IPS-NIHi7 (cell line): ENCODE results near the gene ZNF98.

Experiments used
- DNase-seq: peaks from one replicate; pipeline ENCODE4 v3.0.0; 2012; ENCODE audit warnings: mixed read lengths; ENCODE audit errors: extremely low spot score

ZNF98 gene

GRCh38 chr19:22422211-22422610 is at the start of gene ZNF98:
Gene ZNF98, minus strand, starts transcription at chr19:22422346. Its CDS starts 122 bp downstream, at chr19:22422224.
- DNase-seq = no peak

- DNase-seq = no peak
Observed at GRCh38 chr19:22446605-22447004, 24.5 kb upstream of the ZNF98 start.

GRCh38 chr19:22438011-22438410 is 15.9 kb upstream of the ZNF98 start:
- DNase-seq = no peak

GRCh38 chr19:22427960-22428913 is 6.1 kb upstream of the ZNF98 start:
- DNase-seq = no peak

- no peak for DNase-seq
Observed at GRCh38 chr19:22427547-22427946, 5.4 kb upstream of the ZNF98 start.

- no peak for DNase-seq
Observed at GRCh38 chr19:22426901-22427300, 4.8 kb upstream of the ZNF98 start.

- no peak for DNase-seq
Observed at GRCh38 chr19:22421797-22422196, 349 bp downstream of the ZNF98 start.

- no peak for DNase-seq
Observed at GRCh38 chr19:22354665-22355064, 67.5 kb downstream of the ZNF98 start.
